Measurements from ENCODE around the gene GTPBP1. TPM values are rescaled to one million over a fixed set of nuclear protein-coding genes. Genes with fewer than 3 reads are reported as not detected.

The GTPBP1 gene
- total and polyA plus RNA-seq, 2 of the 13 experiments (the other 11 are each of a cell fraction or from before 2014, with no cell fraction given) = 22.3 to 27.0 TPM

DNA sequence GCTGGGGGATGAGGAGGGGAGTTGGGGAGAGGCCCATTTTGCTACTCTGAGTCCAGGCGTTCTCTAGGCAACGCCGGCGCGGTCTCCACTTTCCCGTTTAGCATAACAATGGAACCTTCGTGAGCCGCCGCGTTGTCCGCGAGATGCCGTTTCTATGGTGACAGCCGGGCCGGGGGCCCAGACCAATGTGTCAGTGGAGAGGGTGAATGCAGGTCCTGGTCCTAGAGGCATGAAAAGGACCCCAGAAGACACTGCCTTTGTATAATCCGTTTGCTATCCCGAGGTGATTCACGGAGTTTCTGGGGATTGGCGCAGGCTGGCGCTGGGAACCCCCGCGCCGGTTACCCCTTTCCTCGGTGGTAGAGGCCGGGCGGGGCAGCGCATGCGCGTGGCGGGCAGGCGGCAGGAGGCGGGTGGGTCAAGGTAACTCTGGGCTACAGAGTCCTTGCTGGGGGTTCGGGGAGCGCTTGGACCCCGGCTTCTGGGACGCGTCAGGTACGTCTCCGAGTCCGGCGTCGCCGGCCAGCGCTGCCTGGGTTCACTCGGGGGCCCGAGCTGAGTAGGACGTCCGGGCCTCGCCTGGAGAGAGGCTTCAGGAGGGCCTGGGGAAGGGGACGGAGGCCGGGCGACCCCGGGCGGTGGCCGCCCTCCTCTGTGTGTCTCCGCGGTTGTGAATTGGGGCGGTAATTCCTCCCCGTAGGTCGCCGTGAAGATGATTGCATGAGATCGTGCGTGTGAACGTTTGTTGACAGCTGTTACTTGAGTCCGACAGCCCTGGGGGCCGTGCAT is 49.3 kb upstream of the GTPBP1 start, which contains the start of the genes CBY1 and FAM227A (continued):
- peak; percentile 76; the same call in 1 of the 2 replicates for TF ChIP-seq KDM5A (IDR thresholded peaks at IDR 0.05; ENCODE audit: borderline replicate concordance, low read length)
- TF ChIP-seq MED1 (CRISPR knock-in tag; IDR thresholded peaks at IDR 0.05) = no peak; the same call in 1 of the 2 replicates
- TF ChIP-seq, protein P1, sequence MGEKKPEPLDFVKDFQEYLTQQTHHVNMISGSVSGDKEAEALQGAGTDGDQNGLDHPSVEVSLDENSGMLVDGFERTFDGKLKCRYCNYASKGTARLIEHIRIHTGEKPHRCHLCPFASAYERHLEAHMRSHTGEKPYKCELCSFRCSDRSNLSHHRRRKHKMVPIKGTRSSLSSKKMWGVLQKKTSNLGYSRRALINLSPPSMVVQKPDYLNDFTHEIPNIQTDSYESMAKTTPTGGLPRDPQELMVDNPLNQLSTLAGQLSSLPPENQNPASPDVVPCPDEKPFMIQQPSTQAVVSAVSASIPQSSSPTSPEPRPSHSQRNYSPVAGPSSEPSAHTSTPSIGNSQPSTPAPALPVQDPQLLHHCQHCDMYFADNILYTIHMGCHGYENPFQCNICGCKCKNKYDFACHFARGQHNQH (CRISPR knock-in tag; IDR thresholded peaks at IDR 0.05) = no peak
- TF ChIP-seq ZNF24 (IDR thresholded peaks at IDR 0.05) = no peak
- no peak for TF ChIP-seq NFIC (IDR thresholded peaks at IDR 0.05; ENCODE audit: low read length)
- TF ChIP-seq TMF1 (CRISPR knock-in tag; IDR thresholded peaks at IDR 0.05; ENCODE audit: low read depth) = 0 out of 2 replicates have a peak, but pooled peaks have one; percentile 19
- TF ChIP-seq SYNCRIP (IDR thresholded peaks at IDR 0.05; ENCODE audit: insufficient read depth, low read depth, low read length) = no peak
- TF ChIP-seq, protein P2, sequence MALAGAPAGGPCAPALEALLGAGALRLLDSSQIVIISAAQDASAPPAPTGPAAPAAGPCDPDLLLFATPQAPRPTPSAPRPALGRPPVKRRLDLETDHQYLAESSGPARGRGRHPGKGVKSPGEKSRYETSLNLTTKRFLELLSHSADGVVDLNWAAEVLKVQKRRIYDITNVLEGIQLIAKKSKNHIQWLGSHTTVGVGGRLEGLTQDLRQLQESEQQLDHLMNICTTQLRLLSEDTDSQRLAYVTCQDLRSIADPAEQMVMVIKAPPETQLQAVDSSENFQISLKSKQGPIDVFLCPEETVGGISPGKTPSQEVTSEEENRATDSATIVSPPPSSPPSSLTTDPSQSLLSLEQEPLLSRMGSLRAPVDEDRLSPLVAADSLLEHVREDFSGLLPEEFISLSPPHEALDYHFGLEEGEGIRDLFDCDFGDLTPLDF (CRISPR knock-in tag; IDR thresholded peaks at IDR 0.05) = no peak
- no peak for TF ChIP-seq SMYD3 (CRISPR knock-in tag; IDR thresholded peaks at IDR 0.05)
- no peak for TF ChIP-seq HNRNPK (IDR thresholded peaks at IDR 0.05; ENCODE audit: low read depth, low read length, poor library complexity, severe bottlenecking)
- TF ChIP-seq SMAD9 (CRISPR knock-in tag; IDR thresholded peaks at IDR 0.05) = no peak
- TF ChIP-seq NFKBIZ (CRISPR knock-in tag; IDR thresholded peaks at IDR 0.05) = no peak
- no peak for TF ChIP-seq ZNF549 (CRISPR knock-in tag; IDR thresholded peaks at IDR 0.05)
- TF ChIP-seq PHF21A (CRISPR knock-in tag; IDR thresholded peaks at IDR 0.05) = no peak; the same call in 1 of the 2 replicates
- TF ChIP-seq HMGA1 (CRISPR knock-in tag; conservative IDR thresholded peaks at IDR 0.05) = no peak
- no peak for TF ChIP-seq ZNF570 (CRISPR knock-in tag; IDR thresholded peaks at IDR 0.05; ENCODE audit: borderline replicate concordance)
- TF ChIP-seq ZNF512 (CRISPR knock-in tag; IDR thresholded peaks at IDR 0.05) = no peak
- no peak for TF ChIP-seq HDAC2 (CRISPR knock-in tag; IDR thresholded peaks at IDR 0.05)
- no peak for TF ChIP-seq GATA4 (IDR thresholded peaks at IDR 0.05; ENCODE audit: borderline replicate concordance, low read depth)
- no peak for TF ChIP-seq TOPORS (CRISPR knock-in tag; IDR thresholded peaks at IDR 0.05)
